ENCODE results near the gene CCDC174.

Gene CCDC174

GRCh38 chr3:14641346-14641745 is 10.2 kb upstream of the CCDC174 start:
- no peak for DNase-seq (ENCODE audit: low read depth)
- TF ChIP-seq MAX (IDR thresholded peaks at IDR 0.05; ENCODE audit: low read depth, low read length) (no peak), CTCF (IDR thresholded peaks at IDR 0.05; ENCODE audit: low read depth, low read length) (no peak), MYC (IDR thresholded peaks at IDR 0.05; ENCODE audit: low read depth, low read length) (no peak), POLR2A (IDR thresholded peaks at IDR 0.05; ENCODE audit: extremely low read depth, insufficient read length) (no peak)
- no peak overlapping the region for H3K4me3 ChIP-seq (ENCODE audit: low read depth, low read length)

- DNase-seq (ENCODE audit: low read depth): no peak
- H3K4me3 ChIP-seq (ENCODE audit: low read depth, low read length): peak overlapping the region; percentile 42
- TF ChIP-seq POLR2A (IDR thresholded peaks at IDR 0.05; ENCODE audit: extremely low read depth, insufficient read length) (no peak), MAX (IDR thresholded peaks at IDR 0.05; ENCODE audit: low read depth, low read length) (no peak), MYC (IDR thresholded peaks at IDR 0.05; ENCODE audit: low read depth, low read length) (no peak), CTCF (IDR thresholded peaks at IDR 0.05; ENCODE audit: low read depth, low read length) (no peak)
Measured at GRCh38 chr3:14645453-14645852, 6.1 kb upstream of the CCDC174 start.

GRCh38 chr3:14646131-14646573 is 5.4 kb upstream of the CCDC174 start:
- peak; percentile 71 for DNase-seq (ENCODE audit: low read depth)
- H3K4me3 ChIP-seq (ENCODE audit: low read depth, low read length): peak overlapping the region; percentile 42
- no peak for TF ChIP-seq POLR2A (IDR thresholded peaks at IDR 0.05; ENCODE audit: extremely low read depth, insufficient read length)
- no peak for TF ChIP-seq MAX (IDR thresholded peaks at IDR 0.05; ENCODE audit: low read depth, low read length)
- no peak for TF ChIP-seq MYC (IDR thresholded peaks at IDR 0.05; ENCODE audit: low read depth, low read length)
- TF ChIP-seq CTCF (IDR thresholded peaks at IDR 0.05; ENCODE audit: low read depth, low read length): no peak

- TF ChIP-seq MYC (IDR thresholded peaks at IDR 0.05; ENCODE audit: low read depth, low read length) (no peak), MAX (IDR thresholded peaks at IDR 0.05; ENCODE audit: low read depth, low read length) (peak; percentile 36; the same call in 1 of the 2 replicates), CTCF (IDR thresholded peaks at IDR 0.05; ENCODE audit: low read depth, low read length) (no peak), POLR2A (IDR thresholded peaks at IDR 0.05; ENCODE audit: extremely low read depth, insufficient read length) (no peak)
- peak; percentile 92 for DNase-seq (ENCODE audit: low read depth)
- H3K4me3 ChIP-seq (ENCODE audit: low read depth, low read length): peak overlapping the region; percentile 25
Measured at GRCh38 chr3:14646589-14647413, 4.8 kb upstream of the CCDC174 start.

- peak overlapping the region; percentile 42 for H3K4me3 ChIP-seq (ENCODE audit: low read depth, low read length)
- DNase-seq (ENCODE audit: low read depth): peak; percentile 91
- 0 out of 2 replicates have a peak, but pooled peaks have one; percentile 1 for TF ChIP-seq MAX (IDR thresholded peaks at IDR 0.05; ENCODE audit: low read depth, low read length)
- no peak for TF ChIP-seq CTCF (IDR thresholded peaks at IDR 0.05; ENCODE audit: low read depth, low read length)
Measured at GRCh38 chr3:14647976-14648955, 3.3 kb upstream of the CCDC174 start.
